ENCODE results near the gene FAM90A1.

GRCh38 chr12:8226355-8226754 is 1.1 kb downstream of the FAM90A1 start:
- no peak for TF ChIP-seq CTCF (IDR thresholded peaks at IDR 0.05 in 4 of 5, conservative IDR thresholded peaks at IDR 0.05 in 1 of 5)
- TF ChIP-seq POLR2A (IDR thresholded peaks at IDR 0.05) = no peak
